ENCODE results near the gene RCOR1.

Gene RCOR1

DNA sequence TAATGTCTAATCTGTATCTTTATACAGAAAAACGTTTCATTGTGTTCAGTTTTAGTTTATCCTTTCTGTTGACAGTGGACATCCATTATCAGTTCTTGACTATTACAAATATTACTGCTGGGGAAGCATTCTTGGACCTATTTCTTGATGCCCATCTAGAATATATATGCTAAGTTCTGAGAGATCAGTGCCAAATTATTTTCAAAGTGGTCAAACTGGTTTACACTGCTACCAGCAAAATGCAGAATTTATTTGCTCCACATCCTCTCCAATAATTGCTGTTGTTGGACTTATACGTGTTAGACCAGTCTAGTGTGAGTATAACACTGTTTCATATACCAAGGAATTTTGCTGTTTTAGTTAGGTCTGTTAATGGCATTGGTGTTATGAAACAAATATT lies 99.3 kb downstream of the RCOR1 start:
- Histone ChIP-seq H3K27ac (no peak overlapping the region), H3K27me3 (ENCODE audit: insufficient read depth, low read depth) (no peaks in the 10 kb centered on the region), H3K79me2 (ENCODE audit: insufficient read depth, low read depth) (no peaks in the 10 kb centered on the region), H3K4me3 (IDR thresholded peaks at IDR 0.05; ENCODE audit: insufficient read depth, low read depth, low read length) (no peak overlapping the region), H2AFZ (ENCODE audit: low read depth) (no peak overlapping the region), H3K4me2 (no peak overlapping the region), H4K20me1 (ENCODE audit: insufficient read depth) (no peaks in the 10 kb centered on the region), H3K9ac (no peak overlapping the region), H3K36me3 (ENCODE audit: insufficient read depth) (no peaks in the 10 kb centered on the region), H3K4me1 (ENCODE audit: low read depth, poor library complexity, severe bottlenecking) (no peaks in the 10 kb centered on the region)
- TF ChIP-seq, protein P1, sequence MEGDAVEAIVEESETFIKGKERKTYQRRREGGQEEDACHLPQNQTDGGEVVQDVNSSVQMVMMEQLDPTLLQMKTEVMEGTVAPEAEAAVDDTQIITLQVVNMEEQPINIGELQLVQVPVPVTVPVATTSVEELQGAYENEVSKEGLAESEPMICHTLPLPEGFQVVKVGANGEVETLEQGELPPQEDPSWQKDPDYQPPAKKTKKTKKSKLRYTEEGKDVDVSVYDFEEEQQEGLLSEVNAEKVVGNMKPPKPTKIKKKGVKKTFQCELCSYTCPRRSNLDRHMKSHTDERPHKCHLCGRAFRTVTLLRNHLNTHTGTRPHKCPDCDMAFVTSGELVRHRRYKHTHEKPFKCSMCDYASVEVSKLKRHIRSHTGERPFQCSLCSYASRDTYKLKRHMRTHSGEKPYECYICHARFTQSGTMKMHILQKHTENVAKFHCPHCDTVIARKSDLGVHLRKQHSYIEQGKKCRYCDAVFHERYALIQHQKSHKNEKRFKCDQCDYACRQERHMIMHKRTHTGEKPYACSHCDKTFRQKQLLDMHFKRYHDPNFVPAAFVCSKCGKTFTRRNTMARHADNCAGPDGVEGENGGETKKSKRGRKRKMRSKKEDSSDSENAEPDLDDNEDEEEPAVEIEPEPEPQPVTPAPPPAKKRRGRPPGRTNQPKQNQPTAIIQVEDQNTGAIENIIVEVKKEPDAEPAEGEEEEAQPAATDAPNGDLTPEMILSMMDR (conservative IDR thresholded peaks at IDR 0.05; ENCODE audit: low read depth, low read length): no peak

DNA sequence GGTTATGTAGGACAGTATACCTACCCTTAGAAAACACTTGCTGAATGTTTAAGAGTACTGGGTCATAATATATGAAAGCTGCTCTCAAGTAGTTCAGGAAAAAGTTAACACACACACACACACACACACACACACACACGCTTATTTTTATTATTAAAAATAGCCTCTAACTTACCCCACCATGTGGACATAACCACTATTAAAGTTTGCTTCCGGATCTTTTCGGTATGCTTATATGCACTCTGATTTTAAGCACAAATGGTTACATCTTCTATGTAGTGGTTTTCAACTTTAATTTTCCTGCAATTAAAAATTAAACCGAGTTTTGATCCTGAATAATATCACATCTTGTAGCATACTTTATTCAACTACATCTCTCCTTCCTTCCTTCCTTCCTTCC lies 99.9 kb downstream of the RCOR1 start:
- TF ChIP-seq, protein P1 (conservative IDR thresholded peaks at IDR 0.05; ENCODE audit: low read depth, low read length): no peak
- Histone ChIP-seq H2AFZ (ENCODE audit: low read depth) (no peak overlapping the region), H3K4me1 (ENCODE audit: low read depth, poor library complexity, severe bottlenecking) (no peaks in the 10 kb centered on the region), H4K20me1 (ENCODE audit: insufficient read depth) (no peaks in the 10 kb centered on the region), H3K79me2 (ENCODE audit: insufficient read depth, low read depth) (no peaks in the 10 kb centered on the region), H3K4me3 (IDR thresholded peaks at IDR 0.05; ENCODE audit: insufficient read depth, low read depth, low read length) (no peak overlapping the region), H3K9ac (no peak overlapping the region), H3K4me2 (no peak overlapping the region), H3K36me3 (ENCODE audit: insufficient read depth) (no peaks in the 10 kb centered on the region), H3K27me3 (ENCODE audit: insufficient read depth, low read depth) (no peaks in the 10 kb centered on the region), H3K27ac (no peak overlapping the region)

DNA sequence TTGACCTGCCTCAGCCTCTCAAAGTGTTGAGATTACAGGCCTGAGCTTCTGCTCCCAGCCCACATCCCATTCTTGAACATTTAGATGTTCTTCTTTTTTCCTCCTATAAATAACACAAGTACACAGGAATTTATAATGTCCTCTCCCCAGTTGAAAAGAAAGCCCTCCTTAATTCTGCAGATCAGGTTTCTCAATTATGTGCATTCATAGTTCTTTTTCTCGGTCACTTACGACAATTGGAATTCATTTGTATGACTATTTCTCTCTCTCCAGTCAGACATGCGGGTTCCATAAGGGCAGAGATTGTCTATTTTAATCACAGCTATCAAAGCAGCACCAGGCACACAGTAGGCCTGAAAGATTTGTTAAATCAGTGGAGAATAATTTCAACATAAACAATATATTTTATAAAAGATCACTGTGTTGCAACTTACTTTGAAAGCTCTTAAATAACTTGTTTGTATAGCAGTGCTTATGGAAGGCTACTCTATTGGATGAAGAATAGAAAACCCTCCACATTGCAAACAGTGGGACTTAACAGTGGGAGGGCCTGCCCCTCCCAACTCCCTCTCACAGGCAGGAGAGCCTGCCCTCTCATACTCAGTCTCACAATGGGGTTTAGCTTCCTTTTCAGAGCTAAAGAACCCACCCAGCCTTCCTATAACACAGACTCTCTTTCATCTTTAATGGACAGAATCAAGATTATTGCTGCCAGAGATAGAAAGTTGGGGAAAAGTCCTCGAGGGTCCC lies 100.7 kb downstream of the RCOR1 start:
- Histone ChIP-seq H3K4me2 (no peak overlapping the region), H3K36me3 (ENCODE audit: insufficient read depth) (no peaks in the 10 kb centered on the region), H3K4me3 (IDR thresholded peaks at IDR 0.05; ENCODE audit: insufficient read depth, low read depth, low read length) (no peak overlapping the region), H3K27ac (no peak overlapping the region), H3K4me1 (ENCODE audit: low read depth, poor library complexity, severe bottlenecking) (no peaks in the 10 kb centered on the region), H3K79me2 (ENCODE audit: insufficient read depth, low read depth) (no peaks in the 10 kb centered on the region), H2AFZ (ENCODE audit: low read depth) (no peak overlapping the region), H4K20me1 (ENCODE audit: insufficient read depth) (no peaks in the 10 kb centered on the region), H3K27me3 (ENCODE audit: insufficient read depth, low read depth) (no peaks in the 10 kb centered on the region), H3K9ac (no peak overlapping the region)
- TF ChIP-seq, protein P1 (conservative IDR thresholded peaks at IDR 0.05; ENCODE audit: low read depth, low read length): no peak

GRCh38 chr14:102694530-102695166 lies 102.2 kb downstream of the RCOR1 start:
- H4K20me1 ChIP-seq (ENCODE audit: insufficient read depth): no peaks in the 10 kb centered on the region
- TF ChIP-seq, protein P1 (conservative IDR thresholded peaks at IDR 0.05; ENCODE audit: low read depth, low read length): peak; percentile 79
- H3K36me3 ChIP-seq (ENCODE audit: insufficient read depth): no peaks in the 10 kb centered on the region
- no peak overlapping the region for H3K9ac ChIP-seq
- 0 out of 2 replicates have a peak overlapping the region, but pooled peaks have one; percentile 5 for H3K4me2 ChIP-seq
- H3K79me2 ChIP-seq (ENCODE audit: insufficient read depth, low read depth): 0 out of 2 replicates have a peak, but pooled peaks cover 6% of the 10 kb centered on the region
- no peak overlapping the region for H3K4me3 ChIP-seq (IDR thresholded peaks at IDR 0.05; ENCODE audit: insufficient read depth, low read depth, low read length)
- no peaks in the 10 kb centered on the region for H3K4me1 ChIP-seq (ENCODE audit: low read depth, poor library complexity, severe bottlenecking)
- H3K27me3 ChIP-seq (ENCODE audit: insufficient read depth, low read depth): no peaks in the 10 kb centered on the region
- no peak overlapping the region for H2AFZ ChIP-seq (ENCODE audit: low read depth)
- H3K27ac ChIP-seq: no peak overlapping the region

Measured in KMS-11 (cell line).